GM19351 (cell line): Measurements from ENCODE around the gene C12orf57.
"Not testable (repeated sequence)": the region's sequence is repeated elsewhere in the genome, so short reads cannot be mapped to it uniquely, and the experiment has no call there.

Experiments used
- ATAC-seq: cut with Tn5 transposase; IDR thresholded peaks from one replicate; pipeline ENCODE4 v1.9.1; 2021; ENCODE audit warnings: mild to moderate bottlenecking, moderate library complexity; ENCODE audit not compliant: unreplicated experiment

C12orf57 gene, protein sequence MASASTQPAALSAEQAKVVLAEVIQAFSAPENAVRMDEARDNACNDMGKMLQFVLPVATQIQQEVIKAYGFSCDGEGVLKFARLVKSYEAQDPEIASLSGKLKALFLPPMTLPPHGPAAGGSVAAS

DNA sequence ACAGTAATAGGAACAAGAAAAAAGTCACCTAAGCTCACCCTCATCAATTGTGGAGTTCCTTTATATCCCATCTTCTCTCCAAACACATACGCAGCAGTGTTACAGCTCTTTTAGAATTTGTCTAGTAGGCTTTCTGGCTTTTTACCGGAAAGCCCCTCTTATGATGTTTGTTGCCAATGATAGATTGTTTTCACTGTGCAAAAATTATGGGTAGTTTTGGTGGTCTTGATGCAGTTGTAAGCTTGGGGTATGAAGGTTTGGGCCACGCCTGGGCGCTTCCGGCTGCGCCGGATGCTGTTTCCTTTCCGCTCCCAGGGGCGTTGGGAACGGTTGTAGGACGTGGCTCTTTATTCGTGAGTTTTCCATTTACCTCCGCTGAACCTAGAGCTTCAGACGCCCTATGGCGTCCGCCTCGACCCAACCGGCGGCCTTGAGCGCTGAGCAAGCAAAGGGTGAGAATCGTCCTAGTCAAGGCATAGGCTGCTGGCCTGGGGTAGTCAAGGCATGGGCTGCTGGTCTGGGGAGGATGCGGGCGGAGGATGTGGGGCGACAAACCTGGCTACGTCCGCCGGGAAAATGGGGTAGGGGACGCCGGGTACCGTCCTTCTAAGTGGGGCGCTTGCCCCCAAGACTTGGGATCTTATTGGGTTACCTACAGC lies at the start of gene C12orf57, which contains the start of gene RNU7-1:
TSS of gene C12orf57 (plus strand) at position 301 of the 659 bp plus-strand sequence. CDS start at position 401, 100 bp downstream.
TSS of gene RNU7-1 (plus strand) at position 95 of the 659 bp plus-strand sequence.
- ATAC-seq: peak; percentile 37

DNA sequence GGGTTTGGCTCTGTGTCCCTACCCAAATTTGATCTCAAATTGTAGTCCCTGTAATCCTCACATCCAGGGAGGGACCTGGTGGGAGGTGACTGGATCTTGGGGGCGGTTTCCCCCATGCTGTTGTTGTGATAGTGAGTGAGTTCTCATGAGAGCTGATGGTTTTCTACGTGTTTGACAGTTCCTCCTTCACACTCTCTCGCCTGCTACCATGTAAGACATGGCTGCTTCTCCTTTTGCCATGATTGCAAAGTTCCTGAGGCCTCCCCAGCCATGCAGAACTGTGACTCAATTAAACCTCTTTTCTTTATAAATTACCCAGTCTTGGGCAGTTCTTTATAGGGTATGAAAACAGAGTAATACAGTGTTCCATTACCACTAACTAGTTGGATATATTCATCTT lies 49.5 kb upstream of the C12orf57 start:
- no peak for ATAC-seq

DNA sequence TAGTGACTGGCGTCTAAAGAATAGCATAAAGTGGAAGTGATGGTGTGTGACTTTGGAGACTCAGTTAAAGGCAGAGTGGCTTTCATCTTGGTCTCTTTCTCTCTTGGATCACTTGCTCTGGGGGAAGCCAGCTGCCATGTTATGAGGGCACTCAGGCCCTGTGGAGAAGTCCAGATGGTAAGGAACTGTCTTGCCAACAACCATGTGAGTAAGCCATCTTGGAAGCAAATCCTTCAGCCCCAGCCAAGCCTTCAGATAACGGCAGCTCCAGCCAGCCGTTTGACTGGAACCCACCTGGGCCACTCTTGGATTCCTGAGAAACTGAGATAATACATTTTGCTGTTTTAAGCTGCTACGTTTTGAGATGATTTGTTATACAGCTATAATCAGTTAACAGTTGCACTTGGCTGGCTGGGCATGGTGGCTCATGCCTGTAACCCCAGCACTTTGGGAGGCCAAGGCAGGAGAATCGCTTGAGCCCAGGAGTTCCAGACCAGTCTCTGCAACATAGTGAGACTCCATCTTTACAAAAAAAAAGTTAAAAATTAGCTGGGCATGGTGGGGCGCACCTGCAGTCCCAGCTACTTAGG lies 46.9 kb upstream of the C12orf57 start:
- no peak for ATAC-seq

DNA sequence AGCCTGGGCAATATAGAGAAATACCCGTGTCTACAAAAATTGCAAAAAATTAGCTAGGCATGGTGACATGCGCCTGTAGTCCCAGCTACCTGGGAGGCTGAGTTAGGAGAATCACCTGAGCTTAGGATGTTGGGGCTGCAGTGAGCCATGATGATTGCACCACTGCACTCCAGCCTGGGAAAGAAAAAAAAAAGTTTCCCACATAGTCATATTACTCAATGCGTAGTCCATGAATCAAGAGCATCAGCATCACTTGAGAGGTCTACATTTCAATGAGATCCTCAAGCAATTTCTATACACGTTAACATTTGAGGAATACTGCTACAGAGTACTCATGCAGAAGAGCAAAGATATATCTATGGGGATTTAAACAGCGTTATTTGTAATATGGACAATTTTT lies 44.4 kb upstream of the C12orf57 start:
- ATAC-seq: no peak

DNA sequence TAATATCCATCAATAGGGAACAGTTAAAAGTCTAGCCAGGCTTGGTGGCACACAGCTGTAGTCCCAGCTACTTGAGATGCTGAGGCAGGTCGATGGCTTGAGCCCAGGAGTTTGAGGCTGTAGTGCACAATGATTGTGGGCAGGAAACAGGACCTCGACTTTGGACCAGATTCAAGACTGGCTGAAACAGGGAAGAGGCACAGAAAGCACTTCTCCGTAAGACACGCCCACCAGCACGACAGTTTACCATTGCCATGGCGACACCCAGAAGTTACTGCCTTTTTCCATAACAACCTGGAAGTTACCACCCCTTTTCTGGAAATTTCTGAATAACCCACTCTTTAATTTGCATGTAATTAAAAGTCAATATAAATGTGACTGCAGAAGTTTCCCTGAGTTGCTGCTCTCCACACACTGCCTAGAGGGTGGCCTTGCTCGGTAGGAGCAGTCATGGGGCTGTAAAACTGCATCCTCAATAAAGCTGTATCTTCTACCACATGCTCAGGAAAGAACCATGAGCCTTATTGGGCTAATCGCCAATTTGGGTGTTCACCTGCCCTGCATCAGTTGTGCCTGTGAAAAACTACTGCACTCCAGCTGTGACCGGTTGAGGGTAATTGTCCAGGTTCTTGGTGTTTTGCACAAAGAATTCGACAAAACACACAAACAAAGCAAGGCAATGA lies 43.8 kb upstream of the C12orf57 start:
- ATAC-seq: no peak

DNA sequence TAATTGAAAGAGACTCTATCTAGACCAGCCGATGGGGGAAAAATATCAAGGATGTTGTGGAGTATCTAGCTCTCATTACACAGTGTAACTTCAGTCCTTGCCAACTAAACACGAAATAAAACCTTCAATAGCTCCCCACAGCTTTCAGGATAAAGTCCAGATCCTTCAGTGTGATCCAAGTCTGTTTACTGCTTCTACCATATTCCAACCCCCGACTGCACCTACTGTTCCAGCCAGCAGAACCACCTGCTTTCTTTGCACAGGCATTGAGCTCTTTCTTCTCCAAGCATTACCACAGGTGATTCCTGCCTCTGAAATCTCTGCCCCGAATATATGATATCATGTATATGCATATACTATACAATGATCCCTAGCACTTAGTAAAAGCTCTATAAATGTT lies 41.4 kb upstream of the C12orf57 start:
- ATAC-seq: no peak

DNA sequence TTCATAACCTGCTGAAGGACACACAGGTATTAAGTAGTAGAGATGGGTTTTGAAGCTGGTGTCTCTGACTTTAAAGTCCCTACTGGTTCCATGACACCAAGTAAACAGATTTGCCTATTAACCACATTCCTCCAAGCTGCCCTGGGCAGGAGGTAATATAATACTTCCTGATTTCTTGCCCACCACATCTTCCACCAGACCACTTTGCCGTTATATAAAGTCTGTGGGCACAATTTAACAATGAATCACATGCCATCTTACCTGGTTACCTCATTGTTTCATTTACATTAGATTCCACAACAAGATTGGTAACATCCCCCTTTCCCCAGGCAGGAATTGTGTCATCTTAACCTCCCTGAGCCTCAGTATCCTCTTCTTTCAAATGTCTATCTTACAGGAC lies 40.1 kb upstream of the C12orf57 start:
- ATAC-seq: no peak

DNA sequence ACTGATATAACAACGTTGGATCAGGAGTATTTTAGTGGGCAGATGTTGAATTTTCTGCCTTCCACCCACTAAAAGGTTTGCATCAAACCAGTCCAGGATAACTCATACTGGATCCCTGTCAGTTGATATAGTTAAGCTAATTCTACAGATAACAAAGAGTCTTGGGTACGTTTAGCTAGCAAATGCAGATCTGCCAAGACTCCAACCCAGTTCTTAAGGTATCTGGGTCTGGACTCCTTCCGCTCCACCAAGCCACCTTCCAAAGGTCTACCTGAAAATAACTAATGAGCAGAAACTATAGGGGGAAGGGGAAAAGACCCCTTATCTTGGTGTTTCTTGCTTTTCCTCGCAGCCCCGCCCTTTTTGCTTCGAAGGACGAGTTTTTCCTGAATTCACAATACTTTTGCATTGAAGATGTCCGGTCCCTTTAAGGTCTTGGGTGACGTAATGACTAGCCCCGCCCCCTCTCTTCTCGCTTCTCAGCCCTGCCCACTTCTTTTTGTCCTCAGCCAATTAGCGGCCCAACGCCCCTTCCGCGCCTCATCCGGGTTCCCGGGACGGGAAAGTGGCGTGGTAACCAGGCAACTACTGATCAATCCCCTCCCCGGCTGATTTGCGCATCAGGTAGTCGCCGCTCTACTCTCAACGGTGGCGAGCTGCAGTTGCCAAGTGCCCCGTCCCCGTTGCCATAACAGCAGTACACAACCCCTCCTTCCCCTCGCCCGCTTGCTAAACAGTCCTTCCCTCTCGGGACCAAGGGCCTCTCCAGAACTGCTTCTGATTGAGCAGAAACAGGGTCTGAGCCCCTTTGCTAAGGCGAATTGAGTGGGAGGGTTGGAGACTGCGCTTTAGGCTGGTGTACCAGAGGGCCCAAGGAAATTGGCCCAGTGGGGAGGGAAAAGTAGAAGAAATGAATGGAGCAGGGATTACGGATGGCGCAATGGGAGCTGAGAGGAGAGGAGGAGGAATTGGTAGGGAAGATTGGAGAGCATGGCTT lies 39.2 kb upstream of the C12orf57 start, which contains the start of gene LRRC23:
TSS of gene LRRC23 (plus strand) at position 543 of the 997 bp plus-strand sequence. CDS start 812 bp downstream, outside the sequence.
- peak; percentile 97 for ATAC-seq

DNA sequence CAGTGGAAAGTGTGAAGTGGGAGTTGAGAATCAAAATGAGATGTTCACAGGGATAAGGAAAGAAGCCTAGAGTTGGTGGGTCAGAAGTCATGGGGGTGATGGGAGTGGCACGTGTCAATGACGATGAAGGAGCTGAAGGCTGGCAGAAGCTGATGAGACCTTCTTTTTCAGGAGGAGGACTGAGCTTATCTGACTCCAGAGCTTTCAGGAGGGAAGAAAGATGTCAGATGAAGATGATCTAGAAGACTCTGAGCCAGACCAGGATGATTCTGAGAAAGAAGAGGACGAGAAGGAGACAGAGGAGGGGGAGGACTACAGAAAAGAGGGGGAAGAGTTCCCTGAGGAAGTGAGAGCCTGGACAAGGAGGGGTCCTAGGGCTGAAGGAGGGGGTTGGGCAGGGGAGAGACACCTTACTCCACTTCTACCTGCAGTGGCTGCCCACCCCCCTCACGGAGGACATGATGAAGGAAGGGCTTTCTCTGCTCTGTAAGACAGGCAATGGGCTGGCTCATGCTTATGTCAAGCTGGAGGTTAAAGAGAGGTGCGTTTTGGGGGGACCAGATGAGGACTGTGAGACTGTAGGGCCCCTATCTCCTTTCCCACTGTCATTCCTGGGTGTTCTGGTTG lies 38.3 kb upstream of the C12orf57 start:
- ATAC-seq: no peak

DNA sequence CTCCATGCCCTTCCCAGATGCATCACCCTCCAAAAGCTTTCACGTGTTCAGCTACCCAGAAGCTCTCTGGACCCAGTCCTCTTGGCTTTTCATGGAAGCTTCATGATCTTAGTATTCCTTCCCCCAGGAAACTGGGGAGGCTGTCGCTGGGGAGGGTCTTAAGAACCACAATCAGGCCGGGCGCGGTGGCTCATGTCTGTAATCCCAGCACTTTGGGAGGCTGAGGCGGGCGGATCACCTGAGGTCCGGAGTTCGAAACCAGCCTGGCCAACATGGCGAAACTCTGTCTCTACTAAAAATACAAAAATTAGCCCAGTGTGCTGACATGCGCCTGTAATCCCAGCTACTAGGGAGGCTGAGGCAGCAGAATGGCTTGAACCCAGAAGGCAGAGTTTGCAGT lies 35.7 kb upstream of the C12orf57 start:
- ATAC-seq: not testable (repeated sequence)

DNA sequence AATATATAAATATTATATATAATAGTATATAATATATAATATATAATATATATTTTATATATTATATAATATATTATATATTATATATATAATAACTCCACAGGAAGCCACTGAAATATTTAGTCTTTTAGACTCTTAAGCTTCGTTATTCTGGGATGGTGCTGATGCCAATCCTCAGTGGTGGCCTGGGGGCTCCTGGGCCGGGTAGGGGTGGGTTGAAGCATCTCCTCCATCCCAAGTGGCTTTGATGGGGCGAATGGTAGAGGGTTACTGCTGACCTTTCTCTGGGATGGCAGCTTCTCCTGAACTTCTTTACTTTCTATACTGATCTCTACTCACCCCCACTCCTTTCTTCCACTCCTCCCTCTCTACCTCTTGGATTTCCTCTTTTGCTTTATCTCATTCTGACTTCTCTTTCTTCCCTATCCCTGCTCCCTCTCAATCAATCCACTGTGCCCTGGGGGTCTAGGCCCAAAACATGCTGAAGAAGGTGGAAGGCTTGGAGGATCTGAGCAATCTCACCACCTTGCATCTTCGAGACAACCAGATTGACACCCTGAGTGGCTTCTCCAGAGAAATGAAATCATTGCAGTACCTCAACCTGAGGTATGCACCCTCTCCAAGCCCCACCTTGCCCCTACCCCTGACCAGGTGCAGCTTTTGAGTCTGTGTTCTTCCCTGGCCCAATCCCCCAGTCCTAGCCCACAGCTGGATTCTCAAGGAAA lies 34.2 kb upstream of the C12orf57 start:
- no peak for ATAC-seq

DNA sequence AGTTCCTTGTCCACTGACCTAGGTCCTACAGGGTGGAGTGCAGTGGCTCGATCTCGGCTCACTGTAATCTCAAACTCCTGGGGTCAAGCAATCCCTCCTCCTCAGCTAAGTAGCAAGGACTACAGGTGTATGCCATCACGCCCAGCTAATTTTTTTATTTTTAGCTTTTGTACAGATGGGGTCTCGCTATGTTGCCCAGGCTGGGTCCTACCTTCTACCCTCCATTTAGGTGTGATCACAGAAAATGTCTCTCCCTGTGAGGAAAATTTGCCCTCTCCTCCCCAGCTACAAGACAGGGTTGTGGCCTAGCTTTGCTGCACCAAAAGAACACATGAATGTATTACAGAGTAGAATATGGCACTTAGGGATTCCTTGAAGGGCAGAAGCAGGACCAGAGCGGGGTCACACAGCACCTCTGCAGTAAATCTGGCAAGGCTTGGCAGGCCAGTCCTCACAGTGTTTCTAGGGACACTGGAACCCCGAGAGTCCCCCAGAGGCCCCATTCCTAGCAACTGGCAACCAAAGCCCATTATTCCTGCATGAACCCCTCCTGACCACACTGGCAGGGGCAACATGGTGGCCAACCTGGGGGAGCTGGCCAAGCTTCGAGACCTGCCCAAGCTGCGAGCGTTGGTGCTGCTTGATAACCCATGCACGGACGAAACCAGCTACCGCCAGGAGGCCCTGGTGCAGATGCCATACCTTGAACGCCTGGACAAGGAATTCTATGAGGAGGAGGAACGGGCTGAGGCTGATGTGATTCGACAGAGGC lies 31.5 kb upstream of the C12orf57 start:
- no peak for ATAC-seq

DNA sequence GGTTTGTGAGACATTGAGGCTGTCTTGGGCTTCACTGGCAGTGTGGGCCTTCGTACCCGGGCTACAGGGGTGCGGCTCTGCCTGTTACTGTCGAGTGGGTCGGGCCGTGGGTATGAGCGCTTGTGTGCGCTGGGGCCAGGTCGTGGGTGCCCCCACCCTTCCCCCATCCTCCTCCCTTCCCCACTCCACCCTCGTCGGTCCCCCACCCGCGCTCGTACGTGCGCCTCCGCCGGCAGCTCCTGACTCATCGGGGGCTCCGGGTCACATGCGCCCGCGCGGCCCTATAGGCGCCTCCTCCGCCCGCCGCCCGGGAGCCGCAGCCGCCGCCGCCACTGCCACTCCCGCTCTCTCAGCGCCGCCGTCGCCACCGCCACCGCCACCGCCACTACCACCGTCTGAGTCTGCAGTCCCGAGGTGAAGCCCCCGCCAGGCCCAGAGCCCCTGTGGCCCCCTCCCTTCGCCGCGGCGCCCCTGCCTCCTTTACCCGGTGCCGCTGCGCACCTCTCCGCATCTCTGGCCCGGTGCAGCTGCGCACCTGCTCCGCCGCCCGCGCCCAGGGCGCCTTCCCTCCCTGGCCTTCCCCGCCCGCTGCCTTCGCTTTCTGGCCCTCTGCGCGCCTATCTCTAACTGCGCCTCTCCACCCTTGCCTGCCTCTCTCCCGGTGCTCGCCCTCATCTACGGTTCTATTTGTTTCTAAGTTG lies 29.4 kb upstream of the C12orf57 start, which contains the start of gene ENO2:
TSS of gene ENO2 (plus strand) at position 335 of the 701 bp plus-strand sequence. CDS start 1,253 bp downstream, outside the sequence.
- peak; percentile 77 for ATAC-seq

DNA sequence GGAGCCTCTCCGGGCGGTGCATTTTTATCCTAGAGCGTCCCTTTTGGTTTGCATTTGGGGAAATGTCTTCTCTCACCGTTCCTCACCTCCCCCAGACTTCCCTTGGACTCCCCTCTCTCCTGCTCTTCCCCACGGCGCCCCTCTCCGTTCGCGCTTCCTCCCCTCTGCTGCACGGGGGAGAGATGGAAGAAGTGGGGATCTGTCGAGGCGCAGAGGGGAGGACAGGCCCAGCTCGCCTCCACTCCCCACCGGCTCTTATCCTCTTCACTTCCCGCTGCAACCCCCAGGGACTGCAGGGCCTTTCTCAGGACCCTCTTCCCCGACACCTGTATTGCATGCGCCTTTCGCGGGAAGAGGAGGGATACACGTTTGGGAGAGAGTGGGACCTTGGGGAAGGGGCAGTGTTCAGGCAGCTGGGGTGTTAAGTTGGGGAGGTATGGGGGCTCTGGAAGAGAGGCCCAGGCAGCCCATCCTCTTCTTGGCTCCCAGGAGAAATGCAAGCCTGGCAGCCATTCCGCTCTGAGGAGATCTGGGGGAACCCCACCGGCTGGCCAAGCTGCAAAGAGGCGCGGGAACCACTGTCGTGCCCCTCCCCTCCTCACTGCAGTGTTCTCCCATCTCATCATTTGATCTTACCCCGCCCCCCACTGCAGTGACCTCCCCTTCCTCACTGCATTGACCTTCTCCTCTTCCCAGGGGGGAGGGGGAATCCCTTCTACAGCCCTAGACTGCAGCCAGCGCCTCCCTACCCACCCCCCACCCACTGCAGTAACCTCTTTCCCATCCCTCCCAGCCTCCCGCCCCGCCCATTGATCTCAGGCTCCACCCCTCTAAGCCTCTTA lies 28.7 kb upstream of the C12orf57 start:
- ATAC-seq: no peak

DNA sequence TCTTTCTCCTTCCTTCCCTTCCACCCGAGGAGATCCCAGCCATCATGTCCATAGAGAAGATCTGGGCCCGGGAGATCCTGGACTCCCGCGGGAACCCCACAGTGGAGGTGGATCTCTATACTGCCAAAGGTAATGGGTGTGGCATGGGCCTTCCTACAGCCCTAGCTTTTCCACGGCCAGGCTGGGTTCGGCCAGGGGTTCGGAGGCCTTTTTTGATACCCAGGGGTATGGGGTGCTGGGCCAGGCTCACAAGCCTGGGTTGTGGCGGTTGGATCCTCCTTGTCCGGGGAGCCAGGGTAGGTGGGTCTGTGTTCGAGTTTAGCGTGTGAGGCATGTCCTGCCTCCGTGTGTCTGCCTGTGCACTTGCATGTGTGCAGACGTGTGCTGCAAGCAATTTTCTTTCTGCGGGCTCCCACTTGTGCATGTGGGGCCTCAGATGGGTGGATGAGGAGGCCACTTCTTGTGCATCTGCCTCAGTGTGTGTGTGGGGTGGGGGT lies 28.0 kb upstream of the C12orf57 start:
- ATAC-seq: no peak

DNA sequence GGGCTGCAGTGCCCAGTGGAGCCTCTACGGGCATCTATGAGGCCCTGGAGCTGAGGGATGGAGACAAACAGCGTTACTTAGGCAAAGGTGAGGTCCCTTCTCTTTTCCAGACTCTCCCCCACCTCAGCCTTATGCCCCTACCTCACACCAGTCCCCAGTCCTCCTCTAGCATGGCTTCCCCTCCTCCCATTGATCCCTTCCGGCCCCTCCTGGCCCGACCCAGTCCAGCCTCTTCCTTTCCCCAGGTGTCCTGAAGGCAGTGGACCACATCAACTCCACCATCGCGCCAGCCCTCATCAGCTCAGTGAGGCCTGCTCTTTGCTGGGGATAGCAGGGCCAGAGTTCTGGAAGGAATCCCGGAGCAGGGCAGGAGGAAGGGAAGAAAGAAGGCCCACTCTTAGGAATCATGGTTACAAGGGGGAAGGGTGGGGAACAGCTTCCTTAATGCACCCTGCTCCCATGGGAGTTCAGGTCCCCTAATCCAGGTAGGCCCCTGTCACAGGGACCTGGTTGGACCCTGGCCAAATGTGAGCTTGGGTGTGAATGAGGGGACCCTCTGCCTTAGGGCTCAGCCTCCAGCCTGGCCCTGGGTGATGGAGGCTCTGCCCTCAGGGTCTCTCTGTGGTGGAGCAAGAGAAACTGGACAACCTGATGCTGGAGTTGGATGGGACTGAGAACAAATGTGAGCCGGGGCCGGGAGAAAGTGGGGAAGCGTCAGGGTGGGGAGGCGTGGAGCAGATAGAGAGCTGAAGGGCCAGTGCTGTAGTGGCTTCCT lies 27.2 kb upstream of the C12orf57 start:
- ATAC-seq: no peak
